ENCODE results near the gene TOPAZ1. TPM values are rescaled to one million over a fixed set of nuclear protein-coding genes. Genes with fewer than 3 reads are reported as not detected.

Gene TOPAZ1
- total RNA-seq, 1 experiment from 2014 or later = not detected

DNA sequence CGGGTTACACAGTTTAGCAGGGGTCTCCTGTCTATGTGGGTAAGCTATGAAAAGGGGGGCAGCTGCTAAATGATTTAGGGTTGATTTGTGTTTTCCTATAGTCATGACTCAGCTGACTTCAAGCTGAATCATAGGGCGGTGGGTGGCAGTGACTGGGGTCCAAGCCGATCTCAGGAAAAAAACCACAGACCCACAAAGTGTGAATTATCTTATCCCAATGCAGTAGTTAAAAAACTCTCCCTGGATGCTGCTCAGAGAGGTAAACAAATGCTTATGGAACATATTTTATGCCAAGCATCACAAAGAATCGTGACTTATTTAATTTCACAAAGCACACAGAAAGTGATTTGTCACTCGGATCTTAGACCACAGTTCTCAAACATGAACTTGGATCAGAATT lies 18.4 kb upstream of the TOPAZ1 start:
- H3K27ac ChIP-seq (ENCODE audit: insufficient read length, low read depth, low read length) = no peak overlapping the region
- H3K79me1 ChIP-seq (ENCODE audit: insufficient read depth, low read depth, low read length, poor library complexity, severe bottlenecking) = no peaks in the 10 kb centered on the region
- Mint-ChIP-seq H3K9me3 (no peaks in the 10 kb centered on the region), H3K27me3 (ENCODE audit: low read depth) (peaks cover 22% of the 10 kb centered on the region; the same call in 1 of the 2 replicates), H3K27ac (no peak overlapping the region), H3K36me3 (ENCODE audit: insufficient read depth in 1 of 3, low read depth in 3 of 3) (no peaks in the 10 kb centered on the region), H3K4me3 (no peak overlapping the region), H3K4me1 (no peaks in the 10 kb centered on the region)
- H4K20me1 ChIP-seq (ENCODE audit: control insufficient read depth, insufficient read depth, insufficient read length) = no peaks in the 10 kb centered on the region
- no peak overlapping the region for H3T11ph ChIP-seq (ENCODE audit: low read length)
- H3K9me3 ChIP-seq (ENCODE audit: control insufficient read depth, low read depth, low read length) = no peaks in the 10 kb centered on the region
- H2BK12ac ChIP-seq (ENCODE audit: insufficient read length, low read depth, low read length) = no peak overlapping the region
- TF ChIP-seq CTCF (conservative IDR thresholded peaks at IDR 0.05) = no peak
- no peak overlapping the region for H2AK5ac ChIP-seq (ENCODE audit: insufficient read length, low read length)
- H3K56ac ChIP-seq (ENCODE audit: insufficient read length, low read depth, low read length) = no peak overlapping the region
- no peak overlapping the region for H2BK120ac ChIP-seq (ENCODE audit: low read depth, low read length, poor library complexity, severe bottlenecking)
- no peaks in the 10 kb centered on the region for H3K4me1 ChIP-seq (ENCODE audit: insufficient read depth, low read length)
- no peak overlapping the region for H4K91ac ChIP-seq (ENCODE audit: insufficient read length, low read depth, low read length)
- H3K27me3 ChIP-seq (ENCODE audit: insufficient read depth, low read length) = no peaks in the 10 kb centered on the region
- no peak overlapping the region for H4K8ac ChIP-seq (replicated peaks; ENCODE audit: insufficient read length, low read depth, low read length)
- H2BK20ac ChIP-seq (ENCODE audit: low read depth, low read length, poor library complexity, severe bottlenecking) = no peak overlapping the region
- no peak overlapping the region for H4K5ac ChIP-seq (ENCODE audit: insufficient read length, low read depth, low read length)
- H3K23ac ChIP-seq (ENCODE audit: insufficient read length, low read depth, low read length) = no peak overlapping the region
- no peak for DNase-seq
- no peak overlapping the region for H2AFZ ChIP-seq (ENCODE audit: low read length)
- no peak overlapping the region for H3K14ac ChIP-seq (ENCODE audit: insufficient read depth, low read length)
- no CpG with 5 or more reads among the region's 5 CpGs for WGBS (ENCODE audit: extremely low coverage, insufficient read length, low lambda C conversion rate)
- H3K23me2 ChIP-seq (ENCODE audit: insufficient read length, low read depth, low read length, poor library complexity, severe bottlenecking) = no peaks in the 10 kb centered on the region
- no peak overlapping the region for H3K18ac ChIP-seq (ENCODE audit: insufficient read length, low read depth, low read length)
- no peak overlapping the region for H3K9ac ChIP-seq (ENCODE audit: extremely low read depth, insufficient read length, low read length)
- no peaks in the 10 kb centered on the region for H3K79me2 ChIP-seq (ENCODE audit: insufficient read depth, low read length)
- no peak overlapping the region for H3K4me2 ChIP-seq (ENCODE audit: insufficient read depth, insufficient read length, low read length)
- no peak overlapping the region for H2BK5ac ChIP-seq (ENCODE audit: insufficient read length, low read length)
- H3K4ac ChIP-seq (ENCODE audit: low read depth, low read length) = no peak overlapping the region
- H2BK15ac ChIP-seq (ENCODE audit: low read depth, low read length) = no peak overlapping the region
